ENCODE data around the gene CRNN. TPM values are rescaled to one million over a fixed set of nuclear protein-coding genes. Genes with fewer than 3 reads are reported as not detected.

The CRNN gene
- total RNA-seq, 2 experiments from 2014 or later: not detected

GRCh38 chr1:152442301-152442700 lies 28.2 kb upstream of the CRNN start:
- peaks cover 14% of the 10 kb centered on the region for H3K27me3 Mint-ChIP-seq
- H3K36me3 Mint-ChIP-seq: no peaks in the 10 kb centered on the region
- H3K4me3 Mint-ChIP-seq: no peak overlapping the region
- no peak overlapping the region for H3K27ac Mint-ChIP-seq
- DNase-seq: no peak
- H3K9me3 Mint-ChIP-seq: no peaks in the 10 kb centered on the region
- peaks cover 4% of the 10 kb centered on the region for H3K4me1 Mint-ChIP-seq

GRCh38 chr1:152441756-152442155 lies 27.7 kb upstream of the CRNN start:
- no peaks in the 10 kb centered on the region for H3K9me3 Mint-ChIP-seq
- H3K27ac Mint-ChIP-seq: no peak overlapping the region
- H3K4me1 Mint-ChIP-seq: peaks cover 4% of the 10 kb centered on the region
- no peak for DNase-seq
- peaks cover 15% of the 10 kb centered on the region for H3K27me3 Mint-ChIP-seq
- H3K4me3 Mint-ChIP-seq: no peak overlapping the region
- H3K36me3 Mint-ChIP-seq: no peaks in the 10 kb centered on the region

GRCh38 chr1:152440635-152441471 lies 26.8 kb upstream of the CRNN start:
- H3K4me3 Mint-ChIP-seq: no peak overlapping the region
- peaks cover 20% of the 10 kb centered on the region for H3K27me3 Mint-ChIP-seq
- H3K4me1 Mint-ChIP-seq: peaks cover 4% of the 10 kb centered on the region
- H3K9me3 Mint-ChIP-seq: no peaks in the 10 kb centered on the region
- H3K27ac Mint-ChIP-seq: no peak overlapping the region
- peak; percentile 68 for DNase-seq
- no peaks in the 10 kb centered on the region for H3K36me3 Mint-ChIP-seq

GRCh38 chr1:152436593-152437496 lies 22.8 kb upstream of the CRNN start:
- H3K27ac Mint-ChIP-seq: no peak overlapping the region

GRCh38 chr1:152427458-152427857 lies 13.4 kb upstream of the CRNN start:
- Mint-ChIP-seq H3K27me3 (peaks cover 4% of the 10 kb centered on the region), H3K4me1 (no peaks in the 10 kb centered on the region), H3K4me3 (no peak overlapping the region)

More at GRCh38 chr1:152436593-152437496, 22.8 kb upstream of the CRNN start:
- H3K36me3 Mint-ChIP-seq: no peaks in the 10 kb centered on the region
- H3K4me3 Mint-ChIP-seq: no peak overlapping the region
- H3K27me3 Mint-ChIP-seq: peaks cover 22% of the 10 kb centered on the region
- H3K9me3 Mint-ChIP-seq: no peaks in the 10 kb centered on the region
- peaks cover 4% of the 10 kb centered on the region for H3K4me1 Mint-ChIP-seq
- DNase-seq: no peak

GRCh38 chr1:152426731-152427130 lies 12.7 kb upstream of the CRNN start:
- H3K4me3 Mint-ChIP-seq: no peak overlapping the region
- H3K36me3 Mint-ChIP-seq: peaks cover 3% of the 10 kb centered on the region
- DNase-seq: no peak
- no peaks in the 10 kb centered on the region for H3K4me1 Mint-ChIP-seq
- peaks cover 9% of the 10 kb centered on the region for H3K9me3 Mint-ChIP-seq
- peaks cover 4% of the 10 kb centered on the region for H3K27me3 Mint-ChIP-seq
- no peak overlapping the region for H3K27ac Mint-ChIP-seq

More at GRCh38 chr1:152427458-152427857, 13.4 kb upstream of the CRNN start:
- DNase-seq: no peak
- Mint-ChIP-seq H3K36me3 (peaks cover 3% of the 10 kb centered on the region), H3K9me3 (peaks cover 9% of the 10 kb centered on the region), H3K27ac (no peak overlapping the region)

GRCh38 chr1:152419917-152420316 lies 5.9 kb upstream of the CRNN start:
- DNase-seq: no peak
- no peaks in the 10 kb centered on the region for H3K4me1 Mint-ChIP-seq
- peaks cover 9% of the 10 kb centered on the region for H3K9me3 Mint-ChIP-seq
- H3K27me3 Mint-ChIP-seq: peaks cover 13% of the 10 kb centered on the region
- H3K4me3 Mint-ChIP-seq: no peak overlapping the region
- peaks cover 3% of the 10 kb centered on the region for H3K36me3 Mint-ChIP-seq
- H3K27ac Mint-ChIP-seq: no peak overlapping the region

GRCh38 chr1:152415454-152416227 lies 1.6 kb upstream of the CRNN start:
- no peaks in the 10 kb centered on the region for H3K36me3 Mint-ChIP-seq
- no peak overlapping the region for H3K4me3 Mint-ChIP-seq
- no peak overlapping the region for H3K27ac Mint-ChIP-seq
- no peak for DNase-seq
- no peaks in the 10 kb centered on the region for H3K4me1 Mint-ChIP-seq
- peaks cover 14% of the 10 kb centered on the region for H3K27me3 Mint-ChIP-seq
- H3K9me3 Mint-ChIP-seq: no peaks in the 10 kb centered on the region

- Mint-ChIP-seq H3K27me3 (peaks cover 13% of the 10 kb centered on the region), H3K9me3 (no peaks in the 10 kb centered on the region), H3K4me3 (no peak overlapping the region), H3K36me3 (no peaks in the 10 kb centered on the region), H3K4me1 (no peaks in the 10 kb centered on the region), H3K27ac (no peak overlapping the region)
- DNase-seq: no peak
Measured at GRCh38 chr1:152412756-152413155, 1.3 kb downstream of the CRNN start.

- no peak overlapping the region for H3K4me3 Mint-ChIP-seq
- peaks cover 13% of the 10 kb centered on the region for H3K27me3 Mint-ChIP-seq
- H3K27ac Mint-ChIP-seq: no peak overlapping the region
- H3K36me3 Mint-ChIP-seq: no peaks in the 10 kb centered on the region
- H3K4me1 Mint-ChIP-seq: no peaks in the 10 kb centered on the region
- no peak for DNase-seq
- no peaks in the 10 kb centered on the region for H3K9me3 Mint-ChIP-seq
Measured at GRCh38 chr1:152411134-152411533, 2.9 kb downstream of the CRNN start.

- H3K27me3 Mint-ChIP-seq: peaks cover 9% of the 10 kb centered on the region
Measured at GRCh38 chr1:152410599-152410998, 3.5 kb downstream of the CRNN start.

GRCh38 chr1:152410028-152410427 lies 4.0 kb downstream of the CRNN start:
- H3K27me3 Mint-ChIP-seq: peaks cover 7% of the 10 kb centered on the region
- no peak overlapping the region for H3K27ac Mint-ChIP-seq
- H3K36me3 Mint-ChIP-seq: no peaks in the 10 kb centered on the region
- H3K4me3 Mint-ChIP-seq: no peak overlapping the region
- H3K9me3 Mint-ChIP-seq: no peaks in the 10 kb centered on the region
- no peaks in the 10 kb centered on the region for H3K4me1 Mint-ChIP-seq
- no peak for DNase-seq

More at GRCh38 chr1:152410599-152410998, 3.5 kb downstream of the CRNN start:
- H3K4me3 Mint-ChIP-seq: no peak overlapping the region
- no peaks in the 10 kb centered on the region for H3K9me3 Mint-ChIP-seq
- H3K27ac Mint-ChIP-seq: no peak overlapping the region
- DNase-seq: no peak
- H3K36me3 Mint-ChIP-seq: no peaks in the 10 kb centered on the region
- H3K4me1 Mint-ChIP-seq: no peaks in the 10 kb centered on the region

GRCh38 chr1:152408664-152409063 lies 5.4 kb downstream of the CRNN start:
- H3K27me3 Mint-ChIP-seq: peaks cover 7% of the 10 kb centered on the region
- no peak overlapping the region for H3K4me3 Mint-ChIP-seq
- no peaks in the 10 kb centered on the region for H3K36me3 Mint-ChIP-seq
- H3K27ac Mint-ChIP-seq: no peak overlapping the region
- no peaks in the 10 kb centered on the region for H3K9me3 Mint-ChIP-seq
- no peaks in the 10 kb centered on the region for H3K4me1 Mint-ChIP-seq
- DNase-seq: no peak

- H3K27ac Mint-ChIP-seq: no peak overlapping the region
- DNase-seq: no peak
- H3K27me3 Mint-ChIP-seq: peaks cover 22% of the 10 kb centered on the region
- H3K4me3 Mint-ChIP-seq: no peak overlapping the region
- no peaks in the 10 kb centered on the region for H3K9me3 Mint-ChIP-seq
- no peaks in the 10 kb centered on the region for H3K36me3 Mint-ChIP-seq
- H3K4me1 Mint-ChIP-seq: peaks cover under 1% of the 10 kb centered on the region
Measured at GRCh38 chr1:152398812-152399698, 15.0 kb downstream of the CRNN start.
